HFF-Myc (cell line): Measurements from ENCODE around the gene FAM171A2.
"Not testable (repeated sequence)": the region's sequence is repeated elsewhere in the genome, so short reads cannot be mapped to it uniquely, and the experiment has no call there.

Experiments
- DNase-seq: peaks from one replicate; pipeline ENCODE4 v3.0.0-alpha.2; 2011; ENCODE audit warnings: low read depth; ENCODE audit errors: extremely low read depth
- H3K4me3 ChIP-seq: replicated peaks from 2 replicates; pipeline ENCODE4 v1.5.1; 2011; ENCODE audit warnings: low read depth, mild to moderate bottlenecking, control low read depth, low read length
- CTCF ChIP-seq: IDR thresholded peaks from 2 replicates; pipeline ENCODE4 v1.5.1; 2012; ENCODE audit warnings: mild to moderate bottlenecking, low read depth, low read length, control low read depth; ENCODE audit errors: missing control alignments

FAM171A2 gene

GRCh38 chr17:44338702-44339101 is 25.0 kb downstream of the FAM171A2 start:
- no peak overlapping the region for H3K4me3 ChIP-seq
- DNase-seq = no peak
- TF ChIP-seq CTCF = no peak

- H3K4me3 ChIP-seq = no peak overlapping the region
- DNase-seq = no peak
- TF ChIP-seq CTCF = no peak
Observed at GRCh38 chr17:44335968-44336367, 27.7 kb downstream of the FAM171A2 start.

GRCh38 chr17:44335564-44335963 is 28.1 kb downstream of the FAM171A2 start:
- no peak for DNase-seq
- no peak for TF ChIP-seq CTCF
- H3K4me3 ChIP-seq = no peak overlapping the region

GRCh38 chr17:44334727-44335126 is 28.9 kb downstream of the FAM171A2 start:
- TF ChIP-seq CTCF = no peak
- no peak for DNase-seq
- H3K4me3 ChIP-seq = no peak overlapping the region

- H3K4me3 ChIP-seq = no peak overlapping the region
- DNase-seq = no peak
- TF ChIP-seq CTCF = no peak
Observed at GRCh38 chr17:44334315-44334714, 29.3 kb downstream of the FAM171A2 start.

GRCh38 chr17:44333371-44333770 is 30.3 kb downstream of the FAM171A2 start:
- TF ChIP-seq CTCF = no peak
- no peak overlapping the region for H3K4me3 ChIP-seq
- DNase-seq = no peak

GRCh38 chr17:44331249-44331760 is 32.3 kb downstream of the FAM171A2 start:
- H3K4me3 ChIP-seq = no peak overlapping the region
- peak; percentile 79 for TF ChIP-seq CTCF
- peak; percentile 71 for DNase-seq

GRCh38 chr17:44330263-44330662 is 33.4 kb downstream of the FAM171A2 start:
- DNase-seq, H3K4me3 ChIP-seq: not testable (repeated sequence)

GRCh38 chr17:44329516-44329915 is 34.1 kb downstream of the FAM171A2 start:
- DNase-seq, H3K4me3 ChIP-seq: not testable (repeated sequence)
